ELR (cell line): ENCODE data around the gene DDAH1.
A peak's percentile ranks its signal among the peaks of the same experiment; 100 is the strongest.
"Not testable (repeated sequence)": the region's sequence is repeated elsewhere in the genome, so short reads cannot be mapped to it uniquely, and the experiment has no call there.

Source experiments
- DNase-seq: peaks from one replicate; pipeline ENCODE4 v3.0.0-alpha.2; 2015; ENCODE audit warnings: low read depth

The DDAH1 gene

DNA sequence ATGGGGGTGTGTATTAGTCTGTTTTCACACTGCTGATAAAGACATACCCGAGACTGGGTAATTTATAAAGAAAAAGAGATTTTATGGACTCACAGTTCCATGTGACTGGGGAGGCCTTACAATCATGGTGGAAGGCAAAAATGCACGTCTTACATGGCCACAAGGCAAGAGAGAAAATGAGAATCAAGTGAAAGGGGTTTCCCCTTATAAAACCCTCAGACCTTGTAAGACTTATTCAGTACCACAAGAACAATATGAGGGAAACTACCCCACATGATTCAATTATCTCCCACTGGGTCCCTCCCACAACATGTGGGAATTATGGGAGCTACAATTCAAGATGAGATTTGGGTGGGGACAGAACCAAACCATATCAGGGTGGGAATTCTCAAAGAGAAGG, 5.2 kb upstream of the DDAH1 start:
- not testable (repeated sequence) for DNase-seq

- DNase-seq, result no peak
These were observed 3.1 kb upstream of the DDAH1 start for GRCh38 chr1:85467929-85468540.

- DNase-seq, result no peak
These were observed 2.1 kb upstream of the DDAH1 start for GRCh38 chr1:85467036-85467435.

- DNase-seq, result peak; percentile 40
These were observed 801 bp upstream of the DDAH1 start for GRCh38 chr1:85465786-85466134.

- DNase-seq, result peak; percentile 87
These were observed 361 bp downstream of the DDAH1 start for GRCh38 chr1:85464497-85465098.

GRCh38 chr1:85463731-85464496, 1.0 kb downstream of the DDAH1 start:
- DNase-seq, result peak; percentile 31

DNA sequence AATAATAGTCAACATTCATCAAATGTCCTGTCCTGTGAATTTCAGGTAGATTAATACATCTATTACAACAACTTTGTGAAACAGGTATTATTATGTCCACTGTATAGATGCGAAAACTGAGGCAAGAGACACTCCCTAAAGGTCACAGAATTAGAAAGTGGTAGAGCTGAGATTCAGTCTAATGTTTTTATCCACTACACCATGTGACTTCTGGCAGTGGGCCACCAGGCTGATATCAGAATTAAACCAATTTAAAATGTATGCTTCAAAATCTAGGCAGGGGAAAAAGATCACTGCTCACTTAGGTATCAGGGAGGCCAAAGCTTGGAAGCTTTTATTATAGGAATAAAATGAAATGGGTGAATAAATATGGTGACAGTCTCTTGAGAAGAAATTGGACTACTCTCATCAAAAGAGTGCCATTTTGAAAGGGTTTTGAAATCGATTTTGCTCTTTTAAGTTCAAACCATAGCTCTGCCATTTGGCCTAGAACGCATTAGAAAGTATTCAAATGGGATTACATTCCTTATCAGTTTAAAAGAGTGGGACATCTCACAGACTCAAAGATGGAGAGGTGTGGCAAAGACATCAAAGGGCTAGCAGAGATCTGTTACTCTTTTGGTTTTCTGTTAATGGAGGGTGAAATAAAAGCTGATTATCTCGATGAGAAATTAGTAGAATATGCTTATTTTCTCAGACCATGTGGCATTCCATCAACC, 1.9 kb downstream of the DDAH1 start:
- no peak for DNase-seq

DNA sequence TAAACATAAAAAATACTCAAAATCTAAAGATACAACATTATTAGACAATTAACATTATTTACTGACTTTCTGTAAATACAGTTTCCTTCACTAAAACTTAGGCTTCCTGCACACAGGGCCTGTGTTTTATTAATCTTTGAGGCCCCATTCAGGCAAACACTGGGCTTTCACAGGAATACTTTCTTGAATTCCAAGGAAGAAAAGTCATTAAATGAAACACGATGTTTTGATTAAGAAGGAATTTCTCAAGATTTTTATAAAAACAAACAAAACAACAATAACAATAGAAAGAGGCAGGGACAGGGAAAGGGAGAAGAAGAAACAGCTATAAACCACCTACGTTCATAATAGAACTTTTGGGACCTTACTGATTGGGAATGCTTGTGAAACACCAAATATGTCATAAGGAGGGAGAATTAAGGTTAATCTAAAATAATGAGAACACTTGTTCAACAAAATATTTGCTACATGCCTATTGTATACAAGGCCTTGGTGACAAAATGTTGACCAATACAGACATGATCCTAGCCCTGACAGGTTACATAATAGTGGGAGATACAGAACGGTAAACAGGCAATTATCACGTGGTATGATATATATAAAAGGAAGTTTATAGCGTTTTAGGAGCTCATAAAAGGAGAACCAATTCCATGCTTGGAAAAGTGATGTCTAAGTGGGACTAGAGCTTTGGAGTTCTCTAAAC, 3.6 kb downstream of the DDAH1 start:
- DNase-seq, result no peak

GRCh38 chr1:85460555-85461088, 4.3 kb downstream of the DDAH1 start:
- DNase-seq, result no peak

DNA sequence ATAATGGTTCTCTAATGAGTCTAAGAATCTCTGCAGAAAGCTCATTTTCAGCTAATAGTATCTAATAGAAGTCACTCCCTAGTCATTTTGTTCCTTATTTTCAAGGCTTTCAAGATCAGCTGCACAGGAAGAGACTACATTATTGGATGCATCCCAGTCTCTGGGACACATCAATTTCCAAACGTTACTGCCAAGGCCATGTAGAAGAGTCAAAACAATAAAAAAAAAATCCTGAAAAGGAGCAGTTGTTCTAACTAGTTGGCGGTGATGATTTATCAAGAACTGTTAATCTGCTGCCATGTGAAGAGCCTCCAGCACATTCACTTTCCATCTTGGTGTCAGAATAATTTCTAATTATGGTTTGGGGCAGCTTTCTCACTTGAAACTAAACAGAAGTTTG, 5.7 kb downstream of the DDAH1 start:
- DNase-seq, result no peak

- no peak for DNase-seq
These were observed 10.7 kb downstream of the DDAH1 start for GRCh38 chr1:85454214-85454613.

DNA sequence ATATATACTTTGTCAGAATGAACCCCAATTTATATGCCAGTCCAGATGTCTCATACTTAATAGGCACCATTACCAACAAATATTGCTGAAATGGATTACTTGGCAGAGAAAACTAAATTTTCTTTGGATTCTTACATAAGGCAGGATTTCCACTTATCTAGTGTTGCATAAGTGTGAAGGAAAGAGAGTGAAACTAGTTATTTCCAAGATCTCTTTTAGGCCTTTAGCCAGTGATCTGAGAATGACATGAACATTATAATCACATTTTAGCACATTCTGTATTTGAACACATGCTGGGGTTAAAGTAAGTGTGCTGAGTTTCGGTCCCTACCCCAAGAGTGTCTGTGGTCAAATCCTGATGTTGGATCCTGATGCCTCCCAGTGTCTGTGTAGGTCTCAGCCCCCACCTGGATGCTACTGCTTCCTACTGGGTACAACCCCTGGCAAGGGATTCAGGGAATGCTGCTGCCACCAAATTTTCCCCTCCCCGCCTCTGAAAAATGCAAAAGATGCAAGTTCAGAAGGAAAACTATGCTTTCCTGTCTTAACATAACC, 11.2 kb downstream of the DDAH1 start:
- no peak for DNase-seq

- DNase-seq, result no peak
These were observed 12.0 kb downstream of the DDAH1 start for GRCh38 chr1:85452948-85453347.

DNA sequence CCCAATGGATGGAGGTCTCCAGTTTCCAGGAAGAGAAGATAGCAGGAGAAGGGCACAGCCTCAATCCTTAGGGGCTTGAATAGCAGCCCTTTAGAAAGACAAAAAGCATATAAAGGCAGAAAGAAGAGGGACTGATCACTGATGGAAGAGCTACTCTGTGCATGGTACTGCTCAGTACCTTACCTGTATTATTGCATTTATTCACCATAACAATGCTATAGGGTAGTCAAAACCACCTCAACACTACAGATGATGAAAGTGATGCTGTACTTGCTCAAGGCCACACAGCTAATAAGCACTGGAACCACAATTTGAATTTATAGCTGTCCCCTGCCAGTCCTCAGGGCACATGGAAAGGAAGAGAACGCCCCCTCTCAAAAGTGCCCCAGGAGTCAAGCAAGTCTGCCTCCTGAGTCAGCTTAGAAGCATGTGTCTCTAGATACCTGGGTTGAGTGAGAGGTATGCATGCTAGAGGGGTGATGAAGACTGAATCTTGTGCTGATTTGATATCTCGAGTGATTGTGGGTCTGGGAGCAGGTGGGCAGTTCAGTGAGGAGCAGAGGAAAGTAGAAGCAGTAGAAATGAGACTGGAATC, 13.6 kb downstream of the DDAH1 start:
- DNase-seq, result peak; percentile 35

GRCh38 chr1:85450832-85451231, 14.1 kb downstream of the DDAH1 start:
- no peak for DNase-seq

- no peak for DNase-seq
These were observed 15.6 kb downstream of the DDAH1 start for GRCh38 chr1:85449356-85449755.

GRCh38 chr1:85448358-85448757, 16.6 kb downstream of the DDAH1 start:
- DNase-seq, result peak; percentile 82

GRCh38 chr1:85447006-85447943, 17.7 kb downstream of the DDAH1 start:
- no peak for DNase-seq

DNA sequence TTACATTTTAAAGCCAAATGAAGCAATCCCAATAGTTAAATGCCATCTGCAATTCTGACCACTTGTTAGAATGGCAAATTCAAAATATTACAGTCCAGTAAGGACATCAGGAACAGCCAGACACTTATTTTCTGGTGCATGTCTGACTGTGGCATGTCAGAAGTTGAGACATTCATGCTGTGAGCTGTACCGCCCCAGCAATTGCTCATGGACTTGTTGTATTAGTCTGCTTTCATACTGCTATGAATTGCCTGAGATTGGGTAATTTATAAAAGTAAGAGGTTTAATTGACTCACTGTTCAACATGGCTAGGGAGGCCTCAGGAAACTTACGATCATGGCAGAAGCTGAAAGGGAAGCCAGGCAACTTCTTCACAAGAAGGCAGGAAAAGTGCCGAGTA, 19.1 kb downstream of the DDAH1 start:
- peak; percentile 52 for DNase-seq

- no peak for DNase-seq
These were observed 20.6 kb downstream of the DDAH1 start for GRCh38 chr1:85444381-85444780.
